Central memory CD8-positive, alpha-beta T cell (primary cell): ENCODE results near the gene KCNMA1.

Experiments
- ATAC-seq: fragments of 150-1000 bp; cut with Tn5 transposase; replicated peaks from 2 replicates; pipeline ENCODE4 v1.10.0; 2022; ENCODE audit warnings: mild to moderate bottlenecking, moderate FRiP score, moderate number of reproducible peaks; ENCODE audit not compliant: poor library complexity, severe bottlenecking; ENCODE audit errors: extremely low read depth
- DNase-seq, 2 donors: peaks; one replicate each; pipeline ENCODE4 v3.0.0; 2021; ENCODE audit warnings: low spot score in 2 of 2
- H3K27ac Mint-ChIP-seq: one replicate; pipeline ENCODE4 v1.8.0; 2022; ENCODE audit warnings: low read depth, mild to moderate bottlenecking, moderate library complexity, mixed read lengths
- H3K27me3 Mint-ChIP-seq: one replicate; pipeline ENCODE4 v1.8.0; 2022; ENCODE audit warnings: mixed read lengths
- H3K36me3 Mint-ChIP-seq: one replicate; pipeline ENCODE4 v1.8.0; 2022; ENCODE audit warnings: mild to moderate bottlenecking, moderate library complexity, mixed read lengths; ENCODE audit not compliant: insufficient read depth
- H3K4me1 Mint-ChIP-seq: one replicate; pipeline ENCODE4 v1.8.0; 2022; ENCODE audit warnings: mixed read lengths
- H3K4me3 Mint-ChIP-seq: one replicate; pipeline ENCODE4 v1.8.0; 2022; ENCODE audit warnings: mild to moderate bottlenecking, moderate library complexity, mixed read lengths
- H3K9me3 Mint-ChIP-seq: one replicate; pipeline ENCODE4 v1.8.0; 2022; ENCODE audit warnings: mixed read lengths

KCNMA1 gene

GRCh38 chr10:77475522-77475921 lies 162.1 kb downstream of the KCNMA1 start:
- Mint-ChIP-seq H3K27me3 (peaks cover 15% of the 10 kb centered on the region), H3K9me3 (no peaks in the 10 kb centered on the region), H3K27ac (no peak overlapping the region), H3K36me3 (no peaks in the 10 kb centered on the region), H3K4me3 (no peak overlapping the region), H3K4me1 (no peaks in the 10 kb centered on the region)
- ATAC-seq, result no peak
- no peak for DNase-seq

- Mint-ChIP-seq H3K27me3 (peaks cover 9% of the 10 kb centered on the region), H3K9me3 (no peaks in the 10 kb centered on the region), H3K27ac (no peak overlapping the region), H3K4me3 (no peak overlapping the region), H3K36me3 (no peaks in the 10 kb centered on the region), H3K4me1 (no peaks in the 10 kb centered on the region)
- DNase-seq (no peak), ATAC-seq (no peak)
Observed at GRCh38 chr10:77474939-77475338, 162.7 kb downstream of the KCNMA1 start.

DNA sequence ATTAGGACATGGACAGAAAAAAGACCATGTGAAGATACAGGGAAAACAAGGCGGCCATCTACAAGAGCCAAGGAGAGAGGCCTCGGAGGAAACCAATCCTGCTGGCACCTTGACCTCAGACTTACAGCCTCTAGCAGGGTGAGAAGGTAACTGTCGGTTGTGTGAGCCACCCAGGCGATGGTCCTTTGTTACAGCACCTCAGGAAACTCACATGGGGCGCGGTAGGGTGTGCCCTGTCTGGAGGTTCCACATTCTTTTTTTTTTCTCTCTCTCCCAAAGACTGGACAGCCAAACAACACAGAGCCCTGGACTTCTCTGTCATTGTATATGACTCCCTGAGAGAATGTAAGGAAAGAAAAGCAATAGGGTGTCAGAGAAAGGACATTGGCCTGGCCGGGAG lies 163.2 kb downstream of the KCNMA1 start:
- ATAC-seq, result no peak
- Mint-ChIP-seq H3K4me3 (no peak overlapping the region), H3K4me1 (no peaks in the 10 kb centered on the region), H3K36me3 (no peaks in the 10 kb centered on the region), H3K27me3 (peaks cover 3% of the 10 kb centered on the region), H3K27ac (no peak overlapping the region), H3K9me3 (no peaks in the 10 kb centered on the region)
- DNase-seq, result no peak

DNA sequence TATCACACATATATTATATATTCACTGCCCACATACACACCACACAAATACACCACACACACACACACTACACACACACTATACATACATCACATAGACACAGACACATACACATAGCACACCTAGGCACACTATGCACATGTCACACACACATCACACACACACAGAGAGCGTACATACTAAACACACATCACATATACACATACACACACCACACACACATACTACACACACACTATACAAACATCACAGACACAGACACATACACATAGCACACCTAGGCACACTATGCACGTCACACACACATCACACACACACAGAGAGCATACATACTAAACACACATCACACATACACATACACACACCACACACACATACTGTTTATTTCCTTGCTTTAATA lies 165.5 kb downstream of the KCNMA1 start:
- Mint-ChIP-seq H3K4me3 (no peak overlapping the region), H3K9me3 (no peaks in the 10 kb centered on the region), H3K36me3 (no peaks in the 10 kb centered on the region), H3K27ac (no peak overlapping the region), H3K27me3 (no peaks in the 10 kb centered on the region), H3K4me1 (no peaks in the 10 kb centered on the region)
- ATAC-seq (no peak), DNase-seq (no peak)

DNA sequence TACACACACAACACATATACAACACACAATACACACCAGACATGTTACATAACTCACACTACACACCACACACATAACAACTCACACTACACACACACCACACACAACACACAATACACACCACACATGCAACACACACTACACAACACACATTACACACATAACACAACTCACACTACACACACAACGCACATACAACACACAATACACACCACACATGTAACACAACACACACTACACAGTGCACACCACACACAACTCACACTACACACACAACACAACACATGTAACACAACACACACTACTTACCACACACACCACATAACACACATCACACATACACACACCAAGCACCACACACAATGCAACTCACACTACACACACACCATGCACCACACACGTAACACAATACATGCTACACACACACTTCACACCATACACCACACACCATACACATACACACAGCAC lies 166.5 kb downstream of the KCNMA1 start:
- Mint-ChIP-seq H3K4me3 (no peak overlapping the region), H3K36me3 (no peaks in the 10 kb centered on the region), H3K27me3 (no peaks in the 10 kb centered on the region), H3K27ac (no peak overlapping the region), H3K4me1 (no peaks in the 10 kb centered on the region), H3K9me3 (no peaks in the 10 kb centered on the region)
- no peak for ATAC-seq
- DNase-seq, result no peak

DNA sequence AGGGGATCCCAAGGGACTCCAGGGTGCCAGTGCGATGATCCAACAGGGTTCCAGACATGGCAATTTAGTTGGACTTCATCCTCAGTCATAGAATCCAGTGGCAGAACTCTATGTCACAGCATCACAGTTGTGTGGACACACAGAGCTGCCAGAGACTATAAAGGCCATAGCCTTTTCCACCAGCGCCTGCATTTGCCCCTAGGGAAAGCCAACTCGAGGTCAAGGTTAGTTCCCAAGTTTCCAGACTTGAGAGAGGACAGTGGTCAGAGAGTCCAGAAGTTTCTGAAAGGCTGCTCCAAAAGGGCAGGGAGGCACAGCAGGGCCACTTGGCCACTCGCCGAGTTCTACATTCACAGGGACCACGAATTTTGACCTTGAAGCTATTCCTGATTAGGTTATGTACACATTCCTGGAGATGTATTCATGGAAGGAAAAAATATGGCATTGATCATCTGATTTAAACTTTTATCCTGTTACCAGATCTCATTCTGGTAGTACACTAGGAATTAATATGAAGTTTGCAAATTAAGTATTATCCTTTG lies 170.1 kb downstream of the KCNMA1 start:
- no peaks in the 10 kb centered on the region for H3K9me3 Mint-ChIP-seq
- H3K27me3 Mint-ChIP-seq, result no peaks in the 10 kb centered on the region
- no peak overlapping the region for H3K27ac Mint-ChIP-seq

GRCh38 chr10:77463967-77464745 lies 173.5 kb downstream of the KCNMA1 start:
- H3K4me3 Mint-ChIP-seq, result no peak overlapping the region
- H3K4me1 Mint-ChIP-seq, result no peaks in the 10 kb centered on the region
- no peak for ATAC-seq

More for the DNA sequence above, 170.1 kb downstream of the KCNMA1 start:
- no peak overlapping the region for H3K4me3 Mint-ChIP-seq
- H3K36me3 Mint-ChIP-seq, result no peaks in the 10 kb centered on the region
- H3K4me1 Mint-ChIP-seq, result no peaks in the 10 kb centered on the region
- no peak for ATAC-seq
- DNase-seq, result no peak

DNA sequence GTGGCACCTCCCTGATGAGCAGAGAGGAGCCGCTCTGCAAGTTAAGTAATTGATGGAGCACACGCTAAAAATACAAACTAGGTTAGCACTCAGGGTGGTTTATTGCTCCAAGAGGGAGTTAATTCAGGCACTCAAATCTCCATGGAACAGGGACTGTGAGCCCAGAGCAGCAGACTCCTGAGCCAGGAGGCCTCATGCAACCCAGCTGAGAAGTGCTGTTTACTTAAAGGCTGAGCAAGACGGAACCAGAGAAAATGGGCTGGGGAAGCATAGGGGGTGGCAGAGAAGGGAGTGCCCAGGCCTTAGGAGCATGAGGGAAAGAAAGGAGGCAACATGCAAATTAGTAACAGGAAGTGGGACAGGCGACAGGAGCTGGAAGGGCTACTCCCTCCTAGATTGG lies 174.1 kb downstream of the KCNMA1 start:
- H3K4me3 Mint-ChIP-seq, result no peak overlapping the region
- H3K27ac Mint-ChIP-seq, result no peak overlapping the region
- no peak for ATAC-seq

More at GRCh38 chr10:77463967-77464745, 173.5 kb downstream of the KCNMA1 start:
- Mint-ChIP-seq H3K36me3 (no peaks in the 10 kb centered on the region), H3K9me3 (no peaks in the 10 kb centered on the region), H3K27me3 (no peaks in the 10 kb centered on the region), H3K27ac (no peak overlapping the region)
- no peak for DNase-seq

GRCh38 chr10:77461636-77462296 lies 175.8 kb downstream of the KCNMA1 start:
- ATAC-seq (no peak), DNase-seq (no peak)
- Mint-ChIP-seq H3K9me3 (no peaks in the 10 kb centered on the region), H3K27me3 (peaks cover 11% of the 10 kb centered on the region), H3K4me3 (no peak overlapping the region), H3K27ac (no peak overlapping the region), H3K4me1 (no peaks in the 10 kb centered on the region), H3K36me3 (no peaks in the 10 kb centered on the region)

More for the DNA sequence above, 174.1 kb downstream of the KCNMA1 start:
- no peaks in the 10 kb centered on the region for H3K4me1 Mint-ChIP-seq
- no peaks in the 10 kb centered on the region for H3K36me3 Mint-ChIP-seq
- no peak for DNase-seq
- no peaks in the 10 kb centered on the region for H3K9me3 Mint-ChIP-seq
- H3K27me3 Mint-ChIP-seq, result no peaks in the 10 kb centered on the region

DNA sequence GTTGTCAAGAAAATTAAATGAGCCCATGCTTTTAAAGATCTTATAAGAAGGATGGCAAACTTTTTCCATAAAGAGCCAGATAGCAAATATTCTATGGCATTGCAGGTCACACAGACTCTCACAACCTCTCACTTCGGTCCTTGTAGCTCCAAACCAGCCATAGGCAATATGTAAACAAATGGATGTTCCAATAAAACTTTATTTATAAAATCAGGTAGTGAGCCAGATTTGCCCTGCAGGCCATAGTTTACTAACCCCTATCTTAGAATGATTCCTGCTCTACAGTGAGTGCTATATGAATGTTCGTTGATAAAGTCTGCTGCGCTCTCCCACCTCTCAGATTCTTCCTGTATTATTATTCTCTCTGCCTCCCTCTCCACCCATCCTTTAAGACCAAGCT lies 177.7 kb downstream of the KCNMA1 start:
- Mint-ChIP-seq H3K4me3 (no peak overlapping the region), H3K36me3 (no peaks in the 10 kb centered on the region), H3K27me3 (peaks cover 11% of the 10 kb centered on the region), H3K4me1 (no peaks in the 10 kb centered on the region), H3K9me3 (no peaks in the 10 kb centered on the region), H3K27ac (no peak overlapping the region)
- DNase-seq, result no peak
- ATAC-seq, result no peak

- ATAC-seq (no peak), DNase-seq (no peak)
- no peak overlapping the region for H3K27ac Mint-ChIP-seq
- no peaks in the 10 kb centered on the region for H3K4me1 Mint-ChIP-seq
- no peaks in the 10 kb centered on the region for H3K36me3 Mint-ChIP-seq
- H3K27me3 Mint-ChIP-seq, result peaks cover 11% of the 10 kb centered on the region
- no peaks in the 10 kb centered on the region for H3K9me3 Mint-ChIP-seq
- no peak overlapping the region for H3K4me3 Mint-ChIP-seq
Observed at GRCh38 chr10:77458986-77459590, 178.5 kb downstream of the KCNMA1 start.

GRCh38 chr10:77457721-77458120 lies 179.9 kb downstream of the KCNMA1 start:
- H3K9me3 Mint-ChIP-seq, result no peaks in the 10 kb centered on the region
- ATAC-seq (no peak), DNase-seq (no peak)
- H3K36me3 Mint-ChIP-seq, result no peaks in the 10 kb centered on the region
- no peaks in the 10 kb centered on the region for H3K4me1 Mint-ChIP-seq
- no peak overlapping the region for H3K4me3 Mint-ChIP-seq
- no peak overlapping the region for H3K27ac Mint-ChIP-seq
- peaks cover 11% of the 10 kb centered on the region for H3K27me3 Mint-ChIP-seq
